CD1c-positive myeloid dendritic cell (primary cell): ENCODE results near the gene FBN2.

Source experiments
- DNase-seq: peaks from one replicate; pipeline ENCODE4 v3.0.0-alpha.2; 2016; ENCODE audit errors: extremely low spot score

The FBN2 gene

DNA sequence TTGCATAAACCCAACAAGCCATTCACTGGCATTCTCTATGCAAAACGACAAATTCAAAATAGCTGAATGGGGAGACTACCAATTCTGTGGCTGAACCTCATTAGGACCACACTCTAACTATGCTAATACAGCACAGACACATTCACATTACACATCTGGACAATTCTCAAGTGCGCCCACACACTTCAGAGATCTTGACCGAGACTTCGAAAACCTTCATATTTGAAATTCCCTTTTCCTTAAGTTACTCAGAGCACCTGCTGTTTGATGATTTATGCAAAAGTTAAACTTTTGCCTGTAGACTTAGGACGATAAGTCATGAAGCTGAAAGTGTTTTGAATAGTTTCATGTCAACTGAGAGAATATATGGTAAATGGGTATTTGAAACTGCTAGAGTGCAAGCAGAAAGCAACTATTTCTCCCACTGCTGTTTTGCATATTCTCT lies 111.9 kb downstream of the FBN2 start:
- DNase-seq, result no peak

DNA sequence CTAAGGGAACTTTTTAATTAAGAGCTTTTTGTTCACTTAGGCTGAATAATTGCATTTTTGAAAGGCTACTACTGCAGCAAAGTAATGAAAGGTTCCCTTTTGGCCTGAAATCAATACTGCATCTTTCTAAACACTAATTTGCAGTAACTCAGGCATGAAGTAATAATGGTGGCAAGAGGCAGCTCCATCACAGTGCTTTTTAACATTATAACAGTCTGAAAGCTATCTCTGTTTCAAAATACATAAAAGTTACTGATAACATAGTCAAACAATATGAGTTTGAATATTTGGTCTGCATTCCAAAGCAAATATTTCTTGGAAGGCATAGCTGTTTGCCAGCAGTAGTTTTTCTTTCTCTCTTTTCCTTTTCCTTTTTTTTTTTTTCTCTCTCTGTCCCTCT lies 113.4 kb downstream of the FBN2 start:
- DNase-seq, result no peak

DNA sequence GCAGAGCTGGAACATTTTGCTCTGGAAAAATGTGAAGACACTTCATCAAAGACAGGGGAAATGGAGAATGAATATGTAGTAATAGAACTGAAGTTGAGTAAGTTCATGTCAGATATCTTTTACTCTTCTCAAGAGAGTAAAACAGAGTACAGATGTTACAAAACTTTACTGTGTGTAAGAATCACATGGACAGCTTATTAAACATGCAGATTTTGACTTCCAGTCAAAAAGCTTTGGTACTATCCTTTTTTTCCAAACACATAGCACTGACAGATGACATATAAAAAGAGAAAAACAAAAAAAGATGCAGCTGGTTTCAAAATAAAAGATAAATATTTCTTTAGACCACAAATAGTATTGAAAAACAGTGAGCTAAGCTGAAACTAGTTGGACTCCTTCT lies 115.4 kb downstream of the FBN2 start:
- DNase-seq, result no peak

DNA sequence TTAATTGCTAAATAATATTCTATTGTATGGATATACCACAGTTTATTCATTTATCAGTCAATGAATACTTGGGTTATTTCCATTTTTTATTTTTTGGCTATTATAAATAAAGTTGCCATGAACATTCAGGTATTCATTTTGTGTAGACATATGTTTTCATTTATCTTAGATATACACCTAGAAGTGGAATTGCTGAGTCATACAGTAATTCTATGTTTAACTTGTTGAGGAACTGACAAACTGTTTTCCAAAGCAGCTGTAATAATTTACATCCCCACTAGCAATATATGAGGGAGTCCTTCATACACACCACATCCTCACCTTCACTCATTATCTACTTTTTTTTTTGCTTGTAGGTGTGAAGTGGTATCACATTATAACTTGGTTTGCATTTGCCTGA lies 123.6 kb downstream of the FBN2 start:
- DNase-seq, result no peak

DNA sequence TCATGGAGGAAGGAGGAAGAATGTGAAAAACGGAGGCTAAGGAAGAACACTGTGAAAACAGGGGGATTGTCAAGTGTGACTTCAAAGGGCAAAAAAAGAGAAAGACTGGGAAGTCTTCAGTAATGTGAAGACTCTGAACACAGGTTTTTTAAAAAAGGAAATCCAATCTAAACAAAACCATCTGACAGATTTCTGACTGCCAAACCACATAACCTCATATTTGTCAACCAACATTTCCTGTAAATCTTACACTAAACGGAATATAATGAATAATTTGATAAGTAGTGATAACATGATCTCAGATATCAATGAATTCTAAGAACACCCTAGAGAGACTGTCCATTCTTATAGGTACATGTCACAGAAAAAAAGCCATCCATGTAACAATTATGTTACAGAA lies 124.7 kb downstream of the FBN2 start:
- DNase-seq, result no peak

DNA sequence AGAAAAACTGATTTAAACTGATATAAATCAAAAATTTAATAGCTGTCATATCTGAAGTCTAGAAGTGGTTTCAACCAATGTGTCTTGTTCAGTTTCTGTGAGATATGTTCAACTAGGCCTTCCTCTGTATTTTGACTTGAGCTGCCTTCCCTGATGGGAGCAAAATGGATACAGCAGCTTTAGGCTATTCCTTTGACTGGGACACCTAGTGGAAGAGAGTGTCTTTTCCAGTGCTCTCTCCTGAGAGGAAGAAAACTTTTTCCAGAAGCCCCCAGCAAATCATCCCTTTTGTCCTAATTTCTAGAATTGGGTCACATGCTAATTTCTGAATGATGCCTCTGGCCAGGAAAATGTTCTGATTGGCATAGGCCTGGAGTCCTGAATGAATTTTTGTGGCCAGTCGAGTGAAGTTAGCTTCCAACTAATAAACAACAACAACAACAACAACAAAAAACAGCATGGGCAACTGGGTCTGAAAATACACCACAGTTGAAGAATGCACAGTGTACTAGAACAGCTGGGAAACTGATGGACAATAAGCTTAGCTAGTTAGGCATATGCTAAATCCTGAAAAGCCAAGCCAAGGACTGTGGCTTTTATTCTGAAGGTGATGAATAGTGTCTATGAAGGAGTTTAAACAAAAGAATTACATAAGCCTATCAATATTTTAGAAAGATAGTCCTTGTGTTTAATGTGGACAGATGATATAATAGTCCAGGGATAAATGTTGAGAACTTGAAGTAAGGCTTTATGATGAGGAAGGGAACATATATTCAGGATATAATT lies 125.7 kb downstream of the FBN2 start:
- DNase-seq, result no peak

DNA sequence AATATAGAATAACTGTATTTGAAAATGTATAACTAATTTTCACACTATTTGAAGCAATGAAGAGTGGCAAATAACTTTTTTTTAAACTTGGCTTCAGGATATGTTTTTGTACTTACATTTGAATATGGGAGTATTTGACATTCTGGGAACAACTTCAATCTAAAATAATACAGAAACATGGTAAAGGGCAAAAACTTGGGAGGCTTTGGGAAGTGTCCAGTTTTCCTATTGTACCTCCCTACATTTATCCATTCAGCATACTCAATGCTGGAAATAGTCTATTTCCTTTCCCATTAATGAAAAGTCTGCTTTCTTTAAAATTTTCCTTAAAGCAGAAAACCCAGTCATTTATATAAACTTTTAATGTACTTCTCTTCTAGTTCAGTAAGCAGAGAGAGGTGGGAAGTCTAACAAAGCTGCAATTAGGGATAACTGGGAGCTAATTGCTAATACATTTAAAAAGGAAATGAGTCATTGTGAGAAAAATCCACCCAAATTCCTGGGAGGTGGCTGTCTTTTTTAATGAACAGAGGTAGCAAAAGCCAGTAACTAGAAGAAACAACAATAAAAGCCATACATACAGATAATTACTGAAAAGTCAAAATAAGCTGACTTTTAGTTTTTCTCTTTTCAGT lies 128.8 kb downstream of the FBN2 start:
- DNase-seq, result no peak

DNA sequence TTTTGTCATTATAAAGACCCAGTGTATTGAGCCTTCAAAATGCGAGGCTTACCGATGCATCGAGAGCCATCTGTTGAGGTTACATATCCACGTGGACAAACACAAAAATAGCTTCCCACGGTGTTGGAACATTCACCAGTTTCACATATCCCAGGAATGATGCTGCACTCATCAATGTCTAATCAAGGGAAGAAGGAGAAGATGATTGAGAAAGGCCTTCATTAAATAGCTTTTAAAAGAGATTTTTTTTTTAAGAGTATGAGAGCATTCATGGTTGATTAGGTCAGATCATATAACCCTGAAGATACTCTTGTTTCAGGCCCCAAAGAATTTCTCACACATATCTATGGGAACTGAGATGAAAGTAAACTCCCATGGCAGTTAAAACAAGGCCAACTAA lies 129.4 kb downstream of the FBN2 start:
- DNase-seq, result no peak

DNA sequence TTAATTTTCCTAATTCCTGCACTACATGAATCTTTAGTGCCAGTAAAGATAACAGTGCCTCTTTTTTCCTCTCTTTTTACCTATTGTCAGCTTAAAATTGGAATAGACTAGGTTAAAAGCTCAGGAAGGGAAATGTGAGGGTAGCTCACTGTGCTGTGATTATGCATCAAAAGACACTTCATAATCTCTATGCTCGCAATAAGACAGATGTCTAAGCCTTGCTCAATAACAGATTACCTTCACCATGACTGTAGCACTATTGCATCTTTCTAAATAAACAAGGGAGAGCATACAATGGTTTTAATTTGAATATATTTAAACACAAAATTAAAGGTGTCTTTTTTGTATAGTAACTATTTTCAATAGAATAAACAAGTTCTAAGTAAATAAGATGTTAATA lies 130.1 kb downstream of the FBN2 start:
- no peak for DNase-seq

DNA sequence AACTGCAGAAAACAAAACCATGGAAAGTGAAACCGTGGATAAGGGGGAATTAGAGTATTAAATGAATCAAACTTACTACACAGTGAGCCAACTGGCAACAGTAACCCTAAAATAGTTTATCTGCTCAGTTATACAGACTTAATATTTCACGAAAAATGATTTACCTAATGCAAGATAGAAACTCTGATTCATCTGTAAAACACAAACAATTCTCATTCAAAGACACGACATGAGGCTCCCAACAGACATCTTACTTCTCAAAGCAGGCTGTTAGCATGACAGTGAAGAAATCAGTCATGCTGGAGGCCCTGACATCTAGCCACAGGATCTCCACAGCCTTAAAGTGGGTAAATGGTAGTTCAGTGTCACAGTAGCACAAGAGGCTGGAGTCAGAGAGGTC lies 131.2 kb downstream of the FBN2 start:
- no peak for DNase-seq

DNA sequence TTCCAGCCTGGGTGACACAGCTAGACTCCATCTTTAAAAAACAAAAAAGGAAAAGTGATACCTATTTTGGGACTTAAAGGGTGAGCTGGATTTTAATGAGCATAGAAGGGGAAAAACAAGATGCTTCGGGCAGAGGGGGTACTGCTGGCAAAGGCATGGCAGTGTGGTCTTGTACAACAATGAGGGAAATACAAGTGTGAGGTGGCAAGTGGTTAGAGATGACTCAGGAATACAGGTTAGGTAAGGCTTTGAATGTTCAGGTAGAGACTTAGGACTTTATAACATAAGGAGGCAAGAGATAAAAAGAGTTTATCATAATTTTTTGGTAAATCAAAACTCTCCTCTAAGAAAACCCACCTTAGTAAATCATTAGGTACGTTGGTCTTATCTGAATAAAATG lies 132.9 kb downstream of the FBN2 start:
- DNase-seq, result no peak

DNA sequence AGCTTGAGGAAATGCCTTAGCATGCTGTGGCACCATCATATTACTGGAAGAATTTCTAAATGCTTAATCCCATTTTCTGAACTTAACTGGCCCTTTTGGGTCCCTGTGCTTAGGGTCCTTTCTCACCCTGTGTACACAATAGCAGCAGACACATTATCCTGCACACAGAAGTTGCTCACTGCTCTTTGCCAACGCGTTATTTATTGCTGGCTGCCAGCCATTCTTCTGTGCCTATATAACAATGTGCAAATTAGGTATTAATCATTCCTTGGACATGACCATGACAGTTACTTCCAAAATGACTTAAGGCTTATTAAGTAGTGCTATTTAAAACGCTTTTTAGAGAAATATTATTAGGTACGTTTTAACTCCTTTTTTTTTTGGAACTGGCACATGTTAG lies 134.7 kb downstream of the FBN2 start:
- DNase-seq, result no peak

DNA sequence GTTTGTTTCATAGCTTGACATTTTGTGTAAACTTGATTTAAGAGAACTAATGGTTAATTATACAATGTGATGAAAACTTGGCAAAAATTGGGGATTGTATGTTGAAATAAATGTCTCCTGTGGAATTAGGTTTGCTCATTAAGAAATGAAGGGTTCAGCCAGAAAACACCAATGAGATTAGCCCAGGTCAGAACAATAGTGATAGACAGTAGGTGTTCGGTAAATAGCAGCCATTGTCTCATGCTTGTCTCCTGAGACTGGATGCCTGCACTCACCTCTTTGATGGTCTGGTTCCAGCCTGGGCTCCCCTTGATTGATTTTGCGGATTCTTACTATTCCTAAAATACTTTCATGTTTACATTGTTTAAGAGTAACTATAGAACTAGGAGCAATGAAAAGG lies 135.5 kb downstream of the FBN2 start:
- DNase-seq, result no peak

DNA sequence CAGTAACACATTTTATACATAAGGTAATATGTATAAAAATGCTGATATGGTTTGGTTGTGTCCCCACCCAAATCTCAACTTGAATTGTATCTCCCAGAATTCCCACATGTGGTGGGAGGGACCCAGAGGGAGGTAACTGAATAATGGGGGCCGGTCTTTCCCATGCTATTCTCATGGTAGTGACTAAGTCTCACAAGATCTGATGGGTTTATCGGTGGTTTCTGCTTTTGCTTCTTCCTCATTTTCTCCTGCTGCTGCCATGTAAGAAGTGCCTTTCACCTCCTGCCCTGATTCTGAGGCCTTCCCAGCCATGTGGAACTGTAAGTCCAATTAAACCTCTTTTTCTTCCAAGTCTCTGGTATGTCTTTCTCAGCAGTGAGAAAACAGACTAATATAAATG lies 137.3 kb downstream of the FBN2 start:
- peak; percentile 4 for DNase-seq

DNA sequence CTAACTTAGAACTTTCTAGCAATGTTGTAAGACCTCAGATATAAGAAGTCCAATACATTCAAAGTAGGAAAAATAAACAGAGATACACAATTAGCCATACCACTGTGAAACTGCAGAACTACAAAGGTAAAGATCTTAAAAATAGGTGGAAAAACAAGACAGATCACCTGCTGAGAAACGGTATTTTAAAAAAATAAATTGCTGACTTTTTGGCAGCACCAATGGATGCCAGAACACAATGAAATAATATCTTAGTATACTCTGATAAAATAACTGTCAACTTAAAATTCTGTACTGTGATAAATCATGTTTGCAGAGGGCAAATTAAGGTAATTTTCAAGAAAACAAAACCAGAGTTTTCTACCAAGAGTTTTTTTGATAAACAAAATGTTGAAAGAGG lies 138.9 kb downstream of the FBN2 start:
- DNase-seq, result no peak

DNA sequence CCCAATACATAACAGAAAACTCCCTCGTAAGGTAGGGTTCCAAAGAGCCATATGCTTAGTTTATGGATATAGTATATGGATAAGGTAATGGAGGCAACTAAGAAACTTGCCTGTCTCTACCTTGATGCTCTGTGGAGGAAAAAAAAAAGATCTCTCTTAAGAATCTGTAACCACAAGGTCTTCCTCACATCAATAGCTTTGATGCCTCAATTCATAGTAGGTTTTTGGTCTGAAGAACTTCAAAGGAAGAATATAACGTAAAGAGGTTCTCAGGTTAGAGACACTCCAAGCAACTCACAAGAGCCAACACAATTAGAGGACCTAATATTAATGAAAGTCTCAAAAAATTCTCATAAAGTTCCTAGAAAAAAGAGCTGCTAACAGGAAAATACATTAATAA lies 140.2 kb downstream of the FBN2 start:
- DNase-seq, result no peak

DNA sequence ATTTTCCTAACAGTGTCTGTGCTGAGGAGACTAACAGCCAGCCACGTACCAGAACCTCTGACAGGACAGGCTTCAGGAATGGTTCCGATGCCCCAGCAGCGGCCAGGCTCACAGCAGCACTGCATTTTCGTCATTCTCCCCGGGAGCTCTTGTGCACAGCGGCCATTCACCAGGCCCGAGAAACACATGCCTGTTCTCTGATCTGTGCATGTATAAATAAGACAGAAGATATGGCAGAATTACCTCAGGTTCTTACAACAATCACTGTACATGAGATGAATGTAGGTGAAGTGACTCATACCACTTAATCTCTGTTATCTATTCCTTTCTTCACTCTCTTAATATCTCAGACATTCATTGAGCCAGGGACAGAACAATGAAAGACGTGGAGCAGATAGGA lies 143.0 kb downstream of the FBN2 start:
- DNase-seq, result no peak

DNA sequence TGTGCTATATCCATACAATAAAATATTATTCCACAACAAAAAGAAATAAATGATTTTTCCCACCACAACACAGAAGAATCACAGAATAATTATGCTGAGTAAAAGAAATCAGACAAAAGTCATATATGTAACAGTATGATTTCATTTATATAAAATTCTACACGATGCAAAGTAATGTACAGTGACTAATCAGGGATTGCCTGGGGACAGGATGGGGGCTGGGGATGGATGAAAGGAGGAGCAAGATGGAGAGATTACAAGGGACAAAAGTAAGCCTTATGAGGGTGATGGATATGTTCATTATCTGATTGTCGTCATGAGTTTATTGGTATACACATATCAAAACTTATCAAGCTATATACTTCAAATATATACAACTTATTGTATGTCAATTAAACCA lies 154.0 kb downstream of the FBN2 start:
- DNase-seq, result no peak

DNA sequence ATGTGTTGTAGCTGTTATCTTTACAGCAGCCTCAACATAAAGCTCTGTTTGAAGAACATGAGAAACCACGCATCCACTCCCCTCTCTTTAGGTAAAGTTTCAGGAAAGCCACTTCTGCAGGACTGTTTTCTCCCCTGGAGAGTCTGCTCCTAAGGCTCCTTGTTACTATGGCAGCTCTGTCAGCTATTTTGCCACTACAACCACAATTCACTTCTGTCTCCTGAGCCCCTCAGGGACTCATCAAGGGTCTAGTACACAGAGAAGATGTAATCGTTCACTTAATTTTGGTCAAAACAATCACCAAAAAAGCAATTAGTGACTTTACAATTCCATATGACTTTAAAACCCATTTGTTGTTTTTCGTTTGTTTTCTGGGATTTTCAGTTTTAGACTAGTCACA lies 157.7 kb downstream of the FBN2 start:
- no peak for DNase-seq

DNA sequence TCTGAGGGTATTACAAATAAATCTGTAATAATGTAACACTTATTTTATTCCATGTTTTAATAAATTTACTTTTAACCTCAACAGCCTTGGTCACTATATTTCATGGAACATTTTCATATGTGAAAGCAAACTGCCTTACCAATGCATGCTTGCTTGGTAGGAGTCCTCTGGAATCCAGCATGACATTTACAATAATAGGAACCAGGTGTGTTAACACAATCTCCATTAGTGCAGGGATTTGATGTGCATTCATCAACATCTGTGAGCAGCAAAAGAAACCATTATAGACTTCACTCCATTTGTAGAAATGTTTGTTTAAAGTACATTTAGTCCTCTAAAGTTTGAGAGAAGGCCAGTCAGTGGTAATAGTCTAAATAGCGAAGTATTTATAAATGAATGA lies 159.4 kb downstream of the FBN2 start:
- DNase-seq, result no peak

DNA sequence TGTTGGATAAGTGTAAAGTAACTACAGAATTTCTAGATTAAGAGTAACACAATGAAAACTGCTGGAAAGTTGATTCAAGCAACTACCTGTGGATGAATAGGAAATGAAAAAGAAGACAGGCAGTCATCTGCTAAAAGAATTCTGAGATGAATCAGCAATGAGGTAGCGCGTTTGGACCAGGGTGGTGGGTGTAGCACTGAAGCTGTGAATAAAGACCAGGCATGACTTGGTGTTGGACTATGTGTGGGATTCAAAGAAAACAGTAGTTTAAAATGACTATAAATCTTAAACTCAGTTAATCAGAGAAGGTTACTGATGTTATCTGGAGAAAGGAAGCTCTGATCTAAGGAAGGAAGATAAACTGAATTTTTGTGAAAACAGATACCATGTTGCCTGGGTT lies 159.8 kb downstream of the FBN2 start:
- no peak for DNase-seq

DNA sequence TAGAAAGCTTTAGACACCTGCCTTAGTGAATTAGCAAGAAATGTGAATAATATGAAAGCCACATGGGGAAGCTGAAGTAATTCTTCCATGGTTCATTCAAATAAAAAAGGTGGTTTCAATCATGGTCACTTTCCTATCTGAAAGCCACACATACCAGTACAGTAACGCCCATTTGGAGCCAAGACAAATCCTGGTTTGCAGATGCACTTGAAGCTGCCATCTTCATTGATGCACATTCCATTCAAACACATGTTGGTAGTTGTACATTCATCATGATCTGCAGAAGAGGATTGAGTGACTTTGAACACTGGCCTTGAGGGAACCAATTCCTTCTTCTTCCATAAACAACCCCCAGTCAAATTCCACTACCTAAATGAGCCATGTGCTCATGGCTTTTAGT lies 161.5 kb downstream of the FBN2 start:
- no peak for DNase-seq

DNA sequence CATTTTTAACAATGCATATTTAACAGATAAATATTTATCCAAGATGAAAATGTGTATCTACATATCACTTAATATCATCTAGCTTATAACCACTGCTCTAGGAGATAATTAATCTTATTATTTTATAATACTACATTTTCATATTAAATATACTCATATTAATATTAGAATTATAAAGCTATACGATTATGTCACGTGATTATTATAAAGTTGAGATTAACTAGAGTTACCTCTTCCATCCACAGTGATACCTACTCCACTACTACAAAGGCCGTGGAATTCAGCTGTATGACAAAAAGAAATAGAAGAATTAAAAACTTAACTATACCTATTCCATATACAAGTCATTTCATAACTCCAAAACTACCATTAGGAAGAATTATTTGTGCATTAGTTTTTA lies 171.9 kb downstream of the FBN2 start:
- no peak for DNase-seq

DNA sequence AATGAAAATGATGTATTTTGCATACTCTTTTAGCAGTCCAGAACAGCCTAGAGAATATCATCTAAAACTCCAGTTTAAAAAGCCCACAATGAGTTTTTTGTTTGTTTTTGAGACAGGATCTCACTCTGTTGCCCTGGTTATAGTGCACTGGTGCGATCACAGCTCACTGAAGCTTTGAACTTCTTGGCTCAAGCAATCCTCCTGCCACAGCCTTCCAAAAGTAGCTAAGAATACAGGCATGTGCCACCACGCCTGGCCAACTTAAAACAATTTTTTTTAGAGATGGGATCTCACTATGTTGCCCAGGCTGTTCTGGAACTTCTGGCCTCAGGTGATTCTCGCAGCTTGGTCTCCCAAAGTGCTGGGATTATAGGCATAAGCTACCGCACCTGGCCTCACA lies 175.7 kb downstream of the FBN2 start:
- DNase-seq, result no peak
